OCI-LY3 (cell line): Measurements from ENCODE around the gene C19orf25.

Source experiments
- CTCF ChIP-seq: fragments of 200-600, 300-600 bp; sonication (generic); IDR thresholded peaks from 2 replicates; pipeline ENCODE4 v1.5.1; 2014; ENCODE audit warnings: antibody characterized with exemption, low read length, low read depth
- EZH2phosphoT487 ChIP-seq: fragments of 200-600 bp; shearing (Covaris generic); IDR thresholded peaks from 2 replicates; pipeline ENCODE4 v1.6.1; 2018; ENCODE audit warnings: antibody characterized with exemption, mixed run types, low read depth

GRCh38 chr19:1431759-1432506 is 47.1 kb downstream of the C19orf25 start:
- TF ChIP-seq CTCF (no peak), EZH2phosphoT487 (no peak)
